Erythroblast (primary cell): ENCODE measurements around the gene FNIP1.

Source experiments
- GATA1 ChIP-seq: IDR thresholded peaks from 2 replicates; pipeline ENCODE4 v1.6.1; 2011; ENCODE audit warnings: low read depth, mild to moderate bottlenecking, control low read depth, low read length, moderate library complexity
- POLR2A ChIP-seq: IDR thresholded peaks from 2 replicates; pipeline ENCODE4 v1.6.1; 2011; ENCODE audit warnings: mild to moderate bottlenecking, low read length

DNA sequence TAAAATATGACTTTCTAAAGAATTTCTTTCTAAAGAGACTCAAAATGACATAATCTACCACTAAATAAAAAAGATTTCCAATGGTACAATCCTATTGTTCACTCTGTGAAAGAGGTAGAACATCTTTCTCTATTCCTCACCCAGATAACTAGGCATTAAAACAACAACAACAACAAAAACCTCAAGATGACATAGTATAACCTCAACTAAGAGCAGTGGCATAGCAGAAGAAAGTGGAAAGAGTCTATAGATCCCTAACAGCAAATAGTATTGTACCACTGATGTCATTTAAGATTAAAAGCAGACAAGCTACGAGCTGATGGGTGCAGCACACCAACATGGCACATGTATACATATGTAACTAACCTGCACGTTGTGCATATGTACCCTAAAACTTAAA is 191.7 kb downstream of the FNIP1 start:
- TF ChIP-seq POLR2A (no peak), GATA1 (no peak)
